ENCODE measurements around the gene TM9SF3. TPM values are rescaled to one million over a fixed set of nuclear protein-coding genes. Genes with fewer than 3 reads are reported as not detected.
"Not testable (repeated sequence)": the region's sequence is repeated elsewhere in the genome, so short reads cannot be mapped to it uniquely, and the experiment has no call there.

Gene TM9SF3
- polyA plus RNA-seq, 4 donors = 178 to 255 (median 202) TPM

- DNase-seq (ENCODE audit: low read depth in 4 of 4, low spot score in 3 of 4) = no peak
Observed at GRCh38 chr10:96570983-96571964, 15.5 kb downstream of the TM9SF3 start.

- no peak for DNase-seq (ENCODE audit: low read depth in 4 of 4, low spot score in 3 of 4)
Observed at GRCh38 chr10:96570511-96570910, 16.3 kb downstream of the TM9SF3 start.

GRCh38 chr10:96568402-96568801 lies 18.4 kb downstream of the TM9SF3 start:
- DNase-seq (ENCODE audit: low read depth in 4 of 4, low spot score in 3 of 4) = no peak

- no peak for DNase-seq (ENCODE audit: low read depth in 4 of 4, low spot score in 3 of 4)
Observed at GRCh38 chr10:96565774-96566173, 21.0 kb downstream of the TM9SF3 start.

- no peak for DNase-seq (ENCODE audit: low read depth in 4 of 4, low spot score in 3 of 4)
Observed at GRCh38 chr10:96560966-96561887, 25.6 kb downstream of the TM9SF3 start.

GRCh38 chr10:96560489-96560888 lies 26.3 kb downstream of the TM9SF3 start:
- DNase-seq (ENCODE audit: low read depth in 4 of 4, low spot score in 3 of 4) = no peak

- peak in 1 of 4 donors; percentile 3 for DNase-seq (ENCODE audit: low read depth in 4 of 4, low spot score in 3 of 4)
Observed at GRCh38 chr10:96556003-96556402, 30.8 kb downstream of the TM9SF3 start.

GRCh38 chr10:96555330-96555729 lies 31.5 kb downstream of the TM9SF3 start:
- no peak for DNase-seq (ENCODE audit: low read depth in 4 of 4, low spot score in 3 of 4)

GRCh38 chr10:96548589-96548988 lies 38.2 kb downstream of the TM9SF3 start:
- no peak for DNase-seq (ENCODE audit: low read depth in 4 of 4, low spot score in 3 of 4)

GRCh38 chr10:96545558-96545957 lies 41.3 kb downstream of the TM9SF3 start:
- DNase-seq (ENCODE audit: low read depth in 4 of 4, low spot score in 3 of 4) = not testable (repeated sequence)

GRCh38 chr10:96541921-96542320 lies 44.9 kb downstream of the TM9SF3 start:
- DNase-seq (ENCODE audit: low read depth in 4 of 4, low spot score in 3 of 4) = no peak

- no peak for DNase-seq (ENCODE audit: low read depth in 4 of 4, low spot score in 3 of 4)
Observed at GRCh38 chr10:96540240-96540639, 46.6 kb downstream of the TM9SF3 start.

- DNase-seq (ENCODE audit: low read depth in 4 of 4, low spot score in 3 of 4) = no peak
Observed at GRCh38 chr10:96538683-96539082, 48.1 kb downstream of the TM9SF3 start.

- DNase-seq (ENCODE audit: low read depth in 4 of 4, low spot score in 3 of 4) = no peak
Observed at GRCh38 chr10:96536129-96536528, 50.7 kb downstream of the TM9SF3 start.

GRCh38 chr10:96532523-96532922 lies 54.3 kb downstream of the TM9SF3 start:
- DNase-seq (ENCODE audit: low read depth in 4 of 4, low spot score in 3 of 4) = no peak

GRCh38 chr10:96529634-96530279 lies 57.1 kb downstream of the TM9SF3 start:
- DNase-seq (ENCODE audit: low read depth in 4 of 4, low spot score in 3 of 4) = no peak

GRCh38 chr10:96524741-96525140 lies 62.1 kb downstream of the TM9SF3 start:
- no peak for DNase-seq (ENCODE audit: low read depth in 4 of 4, low spot score in 3 of 4)

GRCh38 chr10:96517284-96517683 lies 69.5 kb downstream of the TM9SF3 start:
- DNase-seq (ENCODE audit: low read depth in 4 of 4, low spot score in 3 of 4) = no peak

- no peak for DNase-seq (ENCODE audit: low read depth in 4 of 4, low spot score in 3 of 4)
Observed at GRCh38 chr10:96516337-96516736, 70.5 kb downstream of the TM9SF3 start.

GRCh38 chr10:96513698-96514561 lies 72.9 kb downstream of the TM9SF3 start, which contains the start of gene TLL2:
TSS of gene TLL2 (minus strand) at chr10:96513926. CDS start at chr10:96513685, 241 bp downstream.
- peak in 3 of 4 donors; percentile 61 to 70 (median 62) for DNase-seq (ENCODE audit: low read depth in 4 of 4, low spot score in 3 of 4)

Measured in left renal pelvis (tissue), 4 donors.